D721Med (cell line): ENCODE measurements around the gene FOXP1.

Experiments used
- DNase-seq: peaks from one replicate; pipeline ENCODE4 v3.0.0; 2011; ENCODE audit warnings: low spot score; ENCODE audit not compliant: insufficient read length
- FAIRE-seq: peaks from 2 replicates; lab custom pipeline; 2011; peaks lifted over from hg19 to GRCh38; lab: Jason Lieb, UNC
- CTCF ChIP-seq: IDR thresholded peaks from 2 replicates; pipeline ENCODE4 v1.5.1; 2012; ENCODE audit warnings: mild to moderate bottlenecking, control low read depth; ENCODE audit not compliant: insufficient read depth; ENCODE audit errors: missing control alignments

Gene FOXP1

GRCh38 chr3:71039332-71039731 lies 544.2 kb downstream of the FOXP1 start:
- no peak for TF ChIP-seq CTCF
- FAIRE-seq (no peak), DNase-seq (no peak)

- TF ChIP-seq CTCF: no peak
- DNase-seq (no peak), FAIRE-seq (no peak)
Observed at GRCh38 chr3:71037775-71038174, 545.8 kb downstream of the FOXP1 start.

- DNase-seq: no peak
- TF ChIP-seq CTCF: no peak
- FAIRE-seq: no peak
Observed at GRCh38 chr3:71035886-71036285, 547.6 kb downstream of the FOXP1 start.

- DNase-seq: no peak
- TF ChIP-seq CTCF: no peak
- FAIRE-seq: no peak
Observed at GRCh38 chr3:71035314-71035713, 548.2 kb downstream of the FOXP1 start.

GRCh38 chr3:71033681-71034220 lies 549.8 kb downstream of the FOXP1 start:
- no peak for DNase-seq
- TF ChIP-seq CTCF: no peak
- no peak for FAIRE-seq

GRCh38 chr3:71031914-71032521 lies 551.5 kb downstream of the FOXP1 start:
- FAIRE-seq: no peak
- DNase-seq: no peak
- TF ChIP-seq CTCF: no peak

GRCh38 chr3:71031181-71031580 lies 552.3 kb downstream of the FOXP1 start:
- DNase-seq (no peak), FAIRE-seq (no peak)
- no peak for TF ChIP-seq CTCF
